ENCODE measurements around the gene RFPL4AL1. TPM values are rescaled to one million over a fixed set of nuclear protein-coding genes. Genes with fewer than 3 reads are reported as not detected.

The RFPL4AL1 gene
- total RNA-seq, 1 donor from 2014 or later, result 0.96 TPM

Other genes with a start within 250 kb of the RFPL4AL1 start
- 0.42 TPM for gene SBK2, start 232.0 kb upstream of the RFPL4AL1 start, total RNA-seq (ENCODE audit: unreplicated experiment)
- not detected for gene SBK3, start 223.6 kb upstream of the RFPL4AL1 start, total RNA-seq (ENCODE audit: unreplicated experiment)
- gene ZNF579, start 188.3 kb upstream of the RFPL4AL1 start, total RNA-seq (ENCODE audit: unreplicated experiment), result 48.9 TPM
- 26.0 TPM for gene FIZ1, start 169.6 kb upstream of the RFPL4AL1 start, total RNA-seq (ENCODE audit: unreplicated experiment)
- 6.7 TPM for gene ZNF524, start 168.8 kb upstream of the RFPL4AL1 start, total RNA-seq (ENCODE audit: unreplicated experiment)
- gene ZNF865, start 163.5 kb upstream of the RFPL4AL1 start, total RNA-seq (ENCODE audit: unreplicated experiment), result 14.6 TPM
- 8.4 TPM for gene ZNF784, start 144.6 kb upstream of the RFPL4AL1 start, total RNA-seq (ENCODE audit: unreplicated experiment)
- gene ZNF580, start 128.1 kb upstream of the RFPL4AL1 start, total RNA-seq (ENCODE audit: unreplicated experiment), result 43.6 TPM
- gene ZNF581, start 125.5 kb upstream of the RFPL4AL1 start, total RNA-seq (ENCODE audit: unreplicated experiment), result 31.0 TPM
- gene CCDC106, start 120.9 kb upstream of the RFPL4AL1 start, total RNA-seq (ENCODE audit: unreplicated experiment), result 32.1 TPM
- 216 TPM for gene U2AF2, start 114.1 kb upstream of the RFPL4AL1 start, total RNA-seq (ENCODE audit: unreplicated experiment)
- gene EPN1, start 93.9 kb upstream of the RFPL4AL1 start, total RNA-seq (ENCODE audit: unreplicated experiment), result 150 TPM
- not detected for gene NLRP9, start 30.7 kb upstream of the RFPL4AL1 start, total RNA-seq (ENCODE audit: unreplicated experiment)
- gene RFPL4A, start 10.0 kb upstream of the RFPL4AL1 start, total RNA-seq (ENCODE audit: unreplicated experiment), result not detected
- gene NLRP11, start 62.9 kb downstream of the RFPL4AL1 start, total RNA-seq (ENCODE audit: unreplicated experiment), result 0.34 TPM
- not detected for gene NLRP4, start 67.4 kb downstream of the RFPL4AL1 start, total RNA-seq (ENCODE audit: unreplicated experiment)
- not detected for gene NLRP13, start 163.2 kb downstream of the RFPL4AL1 start, total RNA-seq (ENCODE audit: unreplicated experiment)
- gene NLRP8, start 178.7 kb downstream of the RFPL4AL1 start, total RNA-seq (ENCODE audit: unreplicated experiment), result not detected
- not detected for gene NLRP5, start 217.7 kb downstream of the RFPL4AL1 start, total RNA-seq (ENCODE audit: unreplicated experiment)